MCF 10A (cell line): Measurements from ENCODE around the gene HPSE. TPM values are rescaled to one million over a fixed set of nuclear protein-coding genes. Genes with fewer than 3 reads are reported as not detected.
A peak's percentile ranks its signal among the peaks of the same experiment; 100 is the strongest.

Source experiments
- BruUV-seq: library from RNA; stranded (reverse); fragments of 400-500 nt; replicated peaks from 2 replicates; lab custom pipeline; 2021; lab: Mats Ljungman, UMichigan
- CTCF ChIA-PET: fragments of 300-600 bp; sonication (Branson Sonifier 250); formaldehyde crosslinking; extraction: SDS; loops from one replicate; lab custom pipeline; 2021; ENCODE audit warnings: antibody characterized with exemption, inconsistent platforms; lab: Yijun Ruan, JAX
- POLR2A ChIA-PET: fragments of 300-600, 350-650 bp; sonication (Branson Sonifier 250); formaldehyde crosslinking; extraction: SDS; loops from one replicate; lab custom pipeline; 2020; ENCODE audit warnings: antibody characterized with exemption, inconsistent platforms; lab: Yijun Ruan, JAX
- DNase-seq: peaks from one replicate; pipeline ENCODE4 v3.0.0-alpha.2; 2018; ENCODE audit not compliant: unreplicated experiment
- H3K27ac Mint-ChIP-seq: one replicate; pipeline ENCODE4 v1.8.0; 2022; ENCODE audit warnings: mild to moderate bottlenecking, low read depth, mixed read lengths; ENCODE audit not compliant: unreplicated experiment
- H3K27me3 Mint-ChIP-seq: one replicate; pipeline ENCODE4 v1.8.0; 2022; ENCODE audit warnings: mixed read lengths; ENCODE audit not compliant: insufficient read depth, unreplicated experiment
- H3K36me3 Mint-ChIP-seq: one replicate; pipeline ENCODE4 v1.8.0; 2022; ENCODE audit warnings: mild to moderate bottlenecking, moderate library complexity, mixed read lengths; ENCODE audit not compliant: insufficient read depth, unreplicated experiment
- H3K4me1 Mint-ChIP-seq: one replicate; pipeline ENCODE4 v1.8.0; 2022; ENCODE audit warnings: mixed read lengths; ENCODE audit not compliant: insufficient read depth, unreplicated experiment
- H3K4me3 Mint-ChIP-seq: one replicate; pipeline ENCODE4 v1.8.0; 2022; ENCODE audit warnings: mild to moderate bottlenecking, moderate library complexity, mixed read lengths; ENCODE audit not compliant: unreplicated experiment
- H3K9me3 Mint-ChIP-seq: one replicate; pipeline ENCODE4 v1.8.0; 2022; ENCODE audit warnings: mixed read lengths; ENCODE audit not compliant: unreplicated experiment
- intact Hi-C: fragments of 100-400 bp; cut with micrococcal nuclease; formaldehyde crosslinking; loops from 2 replicates; pipeline ENCODE4 v1.14.1; 2022
- total RNA-seq: library from RNA; stranded (reverse); gene quantifications from 2 replicates; pipeline ENCODE4 v1.2.3, GENCODE V29; 2022
- TF ChIP-seq, protein P1 (sequence below): fragments of 200-600 bp; IDR thresholded peaks from one replicate; pipeline ENCODE4 v1.8.0; 2022; ENCODE audit warnings: antibody characterized with exemption, mild to moderate bottlenecking; ENCODE audit not compliant: unreplicated experiment

Gene HPSE
- total RNA-seq, 1 experiment from 2014 or later = 5.5 TPM

DNA sequence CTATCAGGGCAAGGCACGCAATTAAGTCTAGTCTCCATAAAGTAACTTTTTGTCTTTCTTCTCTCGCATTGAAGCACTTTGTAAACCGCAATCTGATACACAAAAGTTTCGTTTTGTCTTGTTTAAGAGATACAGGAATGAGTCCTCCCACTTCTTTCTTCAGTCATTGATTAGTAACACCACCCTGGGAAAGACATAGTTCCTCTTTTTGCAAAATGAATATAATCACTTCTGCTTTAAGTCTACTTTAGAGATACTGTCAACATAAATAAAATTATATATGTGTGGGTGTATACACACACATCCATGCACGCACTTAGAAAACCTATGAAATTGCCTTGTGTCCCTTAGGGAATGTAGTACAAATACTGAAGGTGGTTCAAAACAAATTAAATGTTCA is 61.7 kb downstream of the HPSE start:
- no peak for DNase-seq
- H3K4me3 Mint-ChIP-seq = no peak overlapping the region
- H3K27ac Mint-ChIP-seq = no peak overlapping the region
- H3K36me3 Mint-ChIP-seq = peaks cover 28% of the 10 kb centered on the region
- ChIA-PET POLR2A (interaction anchor here (1.1 kb wide), 1 partner anchor 12 kb away, joined by 5 read pairs; the partner anchor contains the start of gene COQ2), CTCF (interaction anchor here (1.0 to 3.4 kb wide), 5 partner anchors 9 to 199 kb away, joined by 3 to 31 read pairs (median 10); no protein-coding TSS in a partner anchor)
- intact Hi-C loops = no loop called here
- BruUV-seq = no TSS peak
- TF ChIP-seq, protein P1, sequence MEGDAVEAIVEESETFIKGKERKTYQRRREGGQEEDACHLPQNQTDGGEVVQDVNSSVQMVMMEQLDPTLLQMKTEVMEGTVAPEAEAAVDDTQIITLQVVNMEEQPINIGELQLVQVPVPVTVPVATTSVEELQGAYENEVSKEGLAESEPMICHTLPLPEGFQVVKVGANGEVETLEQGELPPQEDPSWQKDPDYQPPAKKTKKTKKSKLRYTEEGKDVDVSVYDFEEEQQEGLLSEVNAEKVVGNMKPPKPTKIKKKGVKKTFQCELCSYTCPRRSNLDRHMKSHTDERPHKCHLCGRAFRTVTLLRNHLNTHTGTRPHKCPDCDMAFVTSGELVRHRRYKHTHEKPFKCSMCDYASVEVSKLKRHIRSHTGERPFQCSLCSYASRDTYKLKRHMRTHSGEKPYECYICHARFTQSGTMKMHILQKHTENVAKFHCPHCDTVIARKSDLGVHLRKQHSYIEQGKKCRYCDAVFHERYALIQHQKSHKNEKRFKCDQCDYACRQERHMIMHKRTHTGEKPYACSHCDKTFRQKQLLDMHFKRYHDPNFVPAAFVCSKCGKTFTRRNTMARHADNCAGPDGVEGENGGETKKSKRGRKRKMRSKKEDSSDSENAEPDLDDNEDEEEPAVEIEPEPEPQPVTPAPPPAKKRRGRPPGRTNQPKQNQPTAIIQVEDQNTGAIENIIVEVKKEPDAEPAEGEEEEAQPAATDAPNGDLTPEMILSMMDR = no peak
- H3K27me3 Mint-ChIP-seq = no peaks in the 10 kb centered on the region
- H3K9me3 Mint-ChIP-seq = no peaks in the 10 kb centered on the region
- peaks cover 9% of the 10 kb centered on the region for H3K4me1 Mint-ChIP-seq

DNA sequence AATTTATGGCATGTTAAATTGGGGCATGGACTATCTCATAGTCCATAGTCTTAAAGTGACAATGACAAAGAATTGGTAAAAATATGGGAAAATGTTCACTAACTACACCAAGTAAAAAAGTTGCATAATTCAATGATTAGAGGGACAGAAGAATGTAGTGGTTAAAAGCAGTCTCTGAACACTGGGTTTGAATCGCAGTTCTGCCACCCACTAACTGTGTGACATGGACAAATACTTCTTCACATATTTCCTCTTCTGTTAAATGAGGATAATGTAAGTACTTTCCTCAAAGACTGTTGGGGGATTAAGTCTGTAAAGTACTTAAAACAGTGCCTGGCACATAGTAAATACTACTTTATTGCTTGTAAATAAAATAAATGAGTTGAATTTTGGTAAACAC is 65.4 kb downstream of the HPSE start:
- intact Hi-C loops = no loop called here
- peaks cover 33% of the 10 kb centered on the region for H3K36me3 Mint-ChIP-seq
- POLR2A ChIA-PET = interaction anchor here (0.6 to 2.6 kb wide), 2 partner anchors 11 to 15 kb away, joined by 3 to 13 read pairs; partner anchors contain the start of gene COQ2
- H3K9me3 Mint-ChIP-seq = no peaks in the 10 kb centered on the region
- H3K27me3 Mint-ChIP-seq = no peaks in the 10 kb centered on the region
- BruUV-seq = no TSS peak
- TF ChIP-seq, protein P1 = no peak
- DNase-seq = no peak
- H3K4me1 Mint-ChIP-seq = peaks cover 11% of the 10 kb centered on the region
- no peak overlapping the region for H3K27ac Mint-ChIP-seq
- H3K4me3 Mint-ChIP-seq = no peak overlapping the region
- CTCF ChIA-PET = no interaction called here

DNA sequence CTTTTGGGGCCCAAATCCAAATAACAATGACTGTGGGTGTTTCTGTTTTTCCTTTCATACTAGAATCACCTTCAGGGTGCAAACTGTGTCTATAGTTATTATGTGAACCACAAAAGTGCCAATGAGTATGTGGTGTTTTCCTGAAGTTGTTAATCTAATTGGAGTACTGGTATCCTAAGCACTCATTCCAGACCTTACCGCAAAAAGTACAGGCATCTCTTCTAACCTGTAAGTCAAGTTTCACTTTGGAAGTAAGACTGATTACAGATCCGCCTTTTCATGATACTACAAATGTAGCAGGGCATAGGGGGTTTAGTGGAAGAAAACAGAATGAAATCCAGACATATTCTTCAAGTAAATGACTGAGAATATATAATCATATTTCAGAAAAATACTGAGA is 66.2 kb downstream of the HPSE start:
- intact Hi-C loops = no loop called here
- H3K4me3 Mint-ChIP-seq = no peak overlapping the region
- H3K4me1 Mint-ChIP-seq = peaks cover 11% of the 10 kb centered on the region

DNA sequence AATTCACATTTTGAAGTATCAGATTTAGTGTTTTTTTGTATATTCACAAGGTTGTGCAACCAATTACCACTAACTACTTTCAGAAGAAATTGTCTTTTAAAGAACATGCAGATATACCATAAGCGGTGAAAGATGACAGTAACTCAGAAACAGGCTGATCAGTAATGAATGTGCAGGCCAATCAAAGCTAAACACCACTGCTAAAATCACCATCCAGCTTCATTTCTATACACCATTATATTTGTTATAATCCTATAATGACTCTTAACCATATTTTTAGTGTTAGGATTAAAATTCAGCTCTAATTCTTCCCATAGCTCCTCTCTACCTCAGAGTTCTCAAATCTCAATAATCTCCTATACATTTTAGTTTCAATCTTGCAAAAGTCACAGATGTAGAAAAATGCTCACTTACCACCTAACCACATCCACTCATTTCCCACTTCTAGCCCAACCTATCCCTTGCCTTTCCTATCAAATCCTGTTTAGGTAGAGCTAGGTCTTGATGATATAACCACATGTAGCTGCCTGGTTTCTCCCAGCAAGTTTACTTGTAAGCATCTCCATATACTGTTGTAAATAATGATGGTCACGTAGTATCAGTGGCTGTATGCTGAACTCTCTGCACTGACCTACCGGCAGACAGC is 66.7 kb downstream of the HPSE start:
- H3K4me3 Mint-ChIP-seq = no peak overlapping the region
- no peaks in the 10 kb centered on the region for H3K9me3 Mint-ChIP-seq
- no TSS peak for BruUV-seq
- H3K27me3 Mint-ChIP-seq = no peaks in the 10 kb centered on the region
- intact Hi-C loops = no loop called here
- H3K36me3 Mint-ChIP-seq = peaks cover 27% of the 10 kb centered on the region
- no peak for DNase-seq
- H3K27ac Mint-ChIP-seq = peak overlapping the region; percentile 49
- peaks cover 11% of the 10 kb centered on the region for H3K4me1 Mint-ChIP-seq
- ChIA-PET POLR2A (interaction anchor here (0.7 to 2.6 kb wide), 4 partner anchors 11 to 201 kb away, joined by 3 to 13 read pairs (median 3); partner anchors contain the start of gene COQ2), CTCF (interaction anchor here (0.6 to 2.6 kb wide), 6 partner anchors 11 to 193 kb away, joined by 3 to 18 read pairs (median 4); no protein-coding TSS in a partner anchor)
- TF ChIP-seq, protein P1 = no peak

More for the DNA sequence above, 66.2 kb downstream of the HPSE start:
- Mint-ChIP-seq H3K9me3 (no peaks in the 10 kb centered on the region), H3K36me3 (peaks cover 28% of the 10 kb centered on the region), H3K27me3 (no peaks in the 10 kb centered on the region), H3K27ac (peak overlapping the region; percentile 49)
- ChIA-PET CTCF (interaction anchor here (0.6 to 1.0 kb wide), 3 partner anchors 10 to 64 kb away, joined by 3 to 4 read pairs (median 4); no protein-coding TSS in a partner anchor), POLR2A (interaction anchor here (0.8 to 2.6 kb wide), 2 partner anchors 12 to 15 kb away, joined by 3 to 13 read pairs; partner anchors contain the start of gene COQ2)
- TF ChIP-seq, protein P1 = no peak
- no TSS peak for BruUV-seq
- no peak for DNase-seq
